GM18520 (cell line): ENCODE data around the gene AKNAD1.
"Not testable (repeated sequence)": the region's sequence is repeated elsewhere in the genome, so short reads cannot be mapped to it uniquely, and the experiment has no call there.

Source experiments
- ATAC-seq: cut with Tn5 transposase; IDR thresholded peaks from one replicate; pipeline ENCODE4 v1.9.1; 2021; ENCODE audit not compliant: unreplicated experiment

The AKNAD1 gene

DNA sequence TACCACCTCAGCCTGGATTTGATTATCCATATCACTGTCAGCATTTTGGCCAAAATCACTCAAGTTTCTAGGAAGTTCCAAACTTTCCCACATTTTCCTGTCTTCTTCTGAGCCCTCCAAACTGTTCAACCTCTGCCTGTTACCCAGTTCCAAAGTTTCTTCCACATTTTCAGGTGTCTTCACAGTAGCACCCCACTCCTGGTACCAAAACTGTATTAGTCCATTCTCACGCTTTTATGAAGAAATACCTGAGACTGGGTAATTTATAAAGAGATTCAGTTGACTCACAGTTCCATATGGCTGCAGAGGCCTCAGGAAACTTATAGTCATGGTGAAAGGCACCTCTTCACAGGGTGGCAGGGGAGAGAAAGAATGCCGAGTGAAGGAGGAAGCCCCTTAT, 71.0 kb downstream of the AKNAD1 start:
- ATAC-seq, result no peak

DNA sequence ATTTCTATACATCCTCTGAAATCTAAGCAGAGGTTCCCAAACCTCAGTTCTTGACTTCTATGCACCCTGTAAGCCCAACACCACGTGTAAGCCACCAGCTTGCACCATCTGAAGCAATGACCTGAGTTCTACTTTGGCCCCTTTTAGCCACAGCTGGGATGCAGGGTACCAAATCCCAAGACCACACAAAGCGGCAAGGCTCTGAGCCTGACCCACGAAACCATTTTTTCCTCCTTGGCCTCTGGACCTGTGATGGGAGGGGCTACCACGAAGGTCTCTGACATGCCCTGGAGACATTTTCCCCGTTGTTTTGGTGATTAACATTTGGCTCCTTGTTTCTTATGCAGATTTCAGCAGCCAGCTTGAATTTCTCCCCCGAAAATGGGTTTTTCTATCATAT, 71.6 kb downstream of the AKNAD1 start:
- ATAC-seq, result no peak

DNA sequence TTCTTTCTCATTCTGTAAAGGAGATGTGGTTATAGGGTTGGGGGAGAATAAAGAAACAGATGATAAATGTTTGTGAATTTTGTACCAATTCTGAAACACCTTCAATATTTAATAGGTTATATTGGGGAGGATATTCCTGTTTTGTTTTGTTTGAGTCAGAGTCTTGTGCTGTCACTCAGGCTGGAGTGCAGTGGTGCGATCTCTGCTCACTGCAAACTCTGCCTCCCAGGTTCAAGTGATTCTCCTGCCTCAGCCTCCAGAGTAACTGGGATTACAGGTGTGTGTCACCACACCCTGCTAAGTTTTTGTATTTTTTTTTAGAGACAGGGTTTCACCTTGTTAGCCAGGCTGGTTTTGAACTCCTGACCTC, 75.3 kb downstream of the AKNAD1 start:
- not testable (repeated sequence) for ATAC-seq

DNA sequence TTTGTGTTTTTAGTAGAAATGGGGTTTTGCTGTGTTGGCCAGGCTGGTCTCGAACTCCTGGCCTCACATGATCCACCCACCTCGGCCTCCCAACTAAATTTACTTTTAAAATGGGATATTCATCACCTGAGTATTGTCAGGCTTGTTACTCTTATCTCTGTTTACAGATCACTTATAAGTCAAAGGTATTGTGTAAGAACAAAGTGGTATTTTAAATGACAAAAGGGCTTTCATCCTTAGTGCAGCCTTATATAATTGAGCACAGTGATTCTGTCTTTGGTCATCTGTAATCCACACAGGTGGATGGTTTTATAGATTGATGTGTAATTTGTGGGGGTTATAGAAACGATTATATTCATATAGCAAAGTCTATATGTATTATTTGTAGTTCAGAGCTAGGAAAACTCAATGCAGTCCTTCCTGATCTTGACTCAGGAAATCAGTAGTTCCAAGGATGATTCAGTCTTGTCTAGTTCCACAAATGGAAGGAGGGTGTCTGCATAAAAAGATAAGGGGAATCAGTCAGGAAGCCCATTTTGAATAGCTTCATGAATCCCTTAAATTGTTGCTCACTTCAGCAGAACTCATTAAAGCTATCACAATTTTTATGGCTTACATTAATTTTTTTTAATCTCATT, 75.8 kb downstream of the AKNAD1 start:
- no peak for ATAC-seq

DNA sequence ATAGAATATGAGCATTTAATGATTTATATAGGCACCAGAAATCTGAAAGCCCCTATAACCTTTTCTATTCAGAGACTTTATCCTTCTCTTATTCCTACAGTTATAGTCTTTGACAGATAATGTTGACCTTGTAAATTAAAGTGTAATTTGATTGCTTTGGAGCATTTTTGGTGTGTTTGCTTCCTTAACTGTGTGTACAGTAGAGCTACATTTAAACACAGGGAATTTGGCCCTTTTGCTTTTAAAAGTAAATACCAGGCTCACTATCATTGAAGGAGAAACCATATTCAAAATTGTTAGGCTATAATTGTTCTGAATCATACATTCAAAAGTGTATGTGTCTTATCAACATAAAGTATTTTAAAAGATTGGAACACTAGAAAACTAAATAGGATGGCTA, 77.4 kb downstream of the AKNAD1 start:
- ATAC-seq, result no peak

DNA sequence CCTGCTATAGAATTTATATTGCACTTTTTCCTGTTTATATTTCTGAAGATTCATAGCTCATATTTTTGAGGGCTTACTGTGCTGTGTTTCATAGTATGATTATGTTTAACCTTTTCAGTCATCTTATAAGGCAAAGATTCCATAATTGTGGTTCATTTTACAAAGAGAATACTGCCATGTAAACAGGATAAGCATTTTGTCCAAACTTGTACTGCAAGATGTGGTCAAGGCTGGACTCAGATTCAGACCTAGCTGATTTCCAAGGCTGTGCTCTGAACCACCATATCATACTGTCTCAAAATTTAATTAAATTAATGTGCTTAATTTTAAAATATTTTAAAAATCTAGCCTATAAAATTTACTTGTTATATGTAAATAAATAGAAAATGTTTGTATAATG, 79.1 kb downstream of the AKNAD1 start:
- no peak for ATAC-seq

DNA sequence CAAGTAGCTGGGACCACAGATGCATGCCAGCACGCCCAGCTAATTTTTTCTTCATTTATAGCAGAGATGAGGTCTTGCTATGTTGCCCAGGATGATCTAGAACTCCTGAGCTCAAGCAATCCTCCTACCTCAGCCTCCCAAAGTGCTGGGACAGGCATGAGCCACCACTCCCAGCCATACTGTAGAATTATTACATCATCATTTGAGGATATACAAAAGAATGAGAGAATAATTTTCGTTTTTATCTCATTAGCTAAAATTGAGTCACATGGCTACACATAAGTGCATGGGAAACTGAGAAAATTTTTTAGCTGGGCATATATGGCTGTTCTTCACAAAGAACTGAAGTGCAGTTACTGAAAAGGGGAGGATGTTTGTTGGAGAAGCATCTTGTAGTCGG, 89.2 kb downstream of the AKNAD1 start:
- no peak for ATAC-seq

DNA sequence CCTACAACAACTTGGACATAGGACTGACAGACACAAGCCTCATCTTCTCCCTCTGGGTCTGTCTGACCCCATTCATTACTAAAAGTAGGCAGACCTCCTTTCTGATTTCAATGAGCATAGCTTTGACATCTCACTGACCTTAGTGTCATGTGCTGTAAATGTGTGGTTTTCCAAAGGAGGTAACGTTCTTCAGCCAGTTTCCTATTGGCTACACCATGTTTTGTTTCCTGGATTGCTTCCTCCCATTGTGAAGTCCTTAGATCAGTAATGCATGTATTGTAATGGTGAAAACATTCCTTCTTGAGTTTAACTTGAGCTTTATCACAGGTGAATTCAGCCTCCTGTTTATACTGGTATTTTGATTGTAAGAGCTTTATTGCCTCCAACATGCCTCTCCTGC, 89.8 kb downstream of the AKNAD1 start:
- no peak for ATAC-seq
